CD4-positive, alpha-beta T cell treated with Interferon alpha-2 for 1 hour (primary cell): Measurements from ENCODE around the gene WSB2.

Experiments used
- DNase-seq, 2 donors: peaks; one replicate each; pipeline ENCODE4 v3.0.0-alpha.2; 2020 to 2022

WSB2 gene

DNA sequence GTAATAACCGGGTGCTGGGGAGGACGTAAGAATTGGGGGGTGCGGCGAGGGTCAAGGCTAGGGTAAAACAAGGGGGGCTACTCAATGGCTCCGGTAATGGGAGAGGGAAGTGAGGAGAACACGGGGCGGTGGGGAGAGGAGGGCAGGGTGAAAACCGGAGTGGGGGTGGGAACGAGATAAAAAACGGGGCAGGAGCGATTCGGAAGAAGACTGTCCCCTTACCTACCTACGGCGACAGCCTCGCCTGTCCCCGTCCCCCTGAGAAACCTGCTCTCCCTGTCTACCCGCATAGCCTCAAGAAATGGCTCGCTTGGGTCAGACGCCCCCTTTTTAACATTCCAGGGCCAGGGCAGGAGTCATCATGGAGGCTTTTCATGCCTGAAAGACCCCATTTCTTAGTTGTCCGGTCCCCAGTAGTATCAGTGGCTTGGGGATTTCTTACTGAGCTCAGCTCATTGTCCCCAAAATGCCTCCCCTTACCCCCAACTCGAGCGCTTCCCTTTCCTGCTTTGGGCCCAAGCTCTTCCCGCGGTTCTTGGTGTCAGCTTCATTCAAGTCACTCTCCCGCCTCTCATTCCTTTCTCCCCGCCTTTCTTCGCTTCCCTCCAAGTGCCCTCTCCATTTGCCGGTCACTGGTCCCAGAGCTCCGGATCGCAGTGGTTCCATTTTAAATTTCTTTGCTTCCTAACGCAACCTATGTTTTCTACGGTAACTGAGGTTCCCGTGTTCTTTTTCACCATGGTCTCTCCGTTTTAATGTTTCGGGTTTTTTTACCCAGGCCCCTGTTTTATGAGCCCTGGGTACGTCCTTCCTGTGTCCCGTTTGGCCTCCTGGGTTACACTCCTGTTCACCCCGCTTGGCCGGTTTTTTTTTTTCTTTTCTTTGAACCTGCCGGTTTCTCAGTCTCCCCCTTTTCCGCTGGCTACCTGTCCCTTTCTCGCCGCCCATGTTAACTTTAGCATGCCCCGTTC, 1.2 kb upstream of the WSB2 start:
- peak in 1 of 2 donors; percentile 28 for DNase-seq

DNA sequence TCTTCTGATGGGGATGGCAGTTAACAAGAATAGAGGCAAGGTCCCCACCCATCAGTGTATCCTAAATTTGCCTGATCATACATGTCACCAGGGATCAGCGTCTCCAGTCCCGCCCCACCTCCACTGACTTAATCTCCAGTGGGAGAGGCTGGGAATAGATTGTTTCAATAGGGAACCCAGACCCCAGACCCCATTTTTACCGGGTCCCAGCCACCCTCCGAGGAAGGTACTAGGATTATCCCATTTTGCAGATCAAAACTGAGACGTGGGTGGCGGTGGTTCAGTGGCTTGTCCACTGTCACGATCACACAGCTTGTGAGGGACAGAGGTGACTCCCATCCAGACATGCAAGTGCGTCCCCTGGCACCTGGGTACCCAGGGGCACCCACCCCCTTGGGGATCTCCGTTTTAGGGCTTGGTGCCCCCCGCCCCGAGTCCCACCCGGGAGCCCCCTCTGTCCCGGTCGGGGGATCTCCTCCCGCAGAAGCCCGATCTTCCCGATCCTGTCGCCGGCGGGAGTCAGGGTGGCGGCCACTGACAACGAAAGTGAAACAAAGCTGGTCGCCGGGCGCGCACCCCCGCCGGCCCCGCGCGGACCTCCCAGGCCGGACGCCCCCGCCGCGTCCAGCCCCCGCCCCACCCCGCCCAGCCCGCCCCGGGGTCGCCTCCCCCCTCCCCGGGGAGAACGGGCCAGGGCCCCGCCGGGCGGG, 523 bp downstream of the WSB2 start:
- peak in 1 of 2 donors; percentile 54 for DNase-seq

DNA sequence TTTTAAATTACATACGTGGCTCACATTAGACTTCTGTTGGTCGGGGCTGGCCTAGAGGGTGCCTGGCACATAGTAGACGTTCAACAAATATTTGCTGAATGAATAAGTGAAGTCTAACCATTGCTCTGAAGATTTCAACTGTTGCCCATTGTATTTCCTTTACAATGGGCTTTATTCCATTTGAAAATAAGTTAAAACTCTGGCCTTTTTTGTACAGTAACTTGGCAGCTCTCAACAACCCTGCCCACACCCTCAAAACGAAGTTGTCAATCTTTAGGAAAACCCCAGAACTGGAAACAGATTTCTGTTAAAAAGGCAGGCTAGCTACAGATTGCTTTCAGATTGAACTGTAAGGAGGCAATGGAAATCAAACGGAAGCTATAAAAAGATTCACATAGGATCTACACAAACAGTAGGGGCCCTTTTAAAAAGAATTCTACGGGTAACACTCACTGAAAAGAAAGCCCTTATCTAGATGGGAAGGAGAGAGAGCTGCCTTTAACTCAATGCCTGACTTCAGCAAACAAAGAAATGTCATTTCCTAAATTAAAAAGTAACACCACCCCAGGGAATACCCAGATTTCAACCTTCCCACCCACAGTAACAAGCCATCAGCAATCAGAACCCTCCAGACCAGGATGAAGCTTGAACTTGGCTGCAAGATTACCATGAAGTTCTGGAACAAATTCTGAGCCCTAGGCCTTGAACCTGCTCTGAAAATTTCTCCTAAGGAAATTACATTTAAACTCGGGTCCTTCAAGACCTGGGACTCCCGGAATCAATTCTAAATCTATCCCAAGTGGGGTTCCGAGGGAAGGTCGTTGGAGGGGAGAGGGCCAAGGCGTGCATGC, 1.4 kb downstream of the WSB2 start:
- peak in 1 of 2 donors; percentile 44 for DNase-seq

- peak in 1 of 2 donors; percentile 41 for DNase-seq
Observed at GRCh38 chr12:118058881-118059280, 2.1 kb downstream of the WSB2 start.

DNA sequence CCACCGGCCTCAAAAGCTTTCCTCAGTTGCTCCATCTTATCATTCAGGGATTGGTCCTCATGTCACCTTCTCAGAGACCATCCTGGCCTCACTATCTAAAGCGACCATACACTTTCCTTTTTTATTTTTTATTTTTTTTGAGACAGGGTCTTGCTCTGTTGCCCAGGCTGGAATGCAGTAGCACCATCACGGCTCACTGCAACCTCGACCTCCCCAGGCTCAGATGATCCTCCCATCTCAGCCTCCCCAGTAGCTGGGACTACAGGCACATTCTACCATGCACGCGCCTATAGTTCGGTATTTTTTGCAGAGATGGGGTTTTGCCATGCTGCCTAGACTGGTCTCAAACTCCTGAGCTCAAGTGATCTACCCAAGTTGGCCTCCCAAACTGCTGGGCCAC, 2.8 kb downstream of the WSB2 start:
- no peak for DNase-seq

GRCh38 chr12:118055865-118056773, 4.9 kb downstream of the WSB2 start:
- DNase-seq: no peak

DNA sequence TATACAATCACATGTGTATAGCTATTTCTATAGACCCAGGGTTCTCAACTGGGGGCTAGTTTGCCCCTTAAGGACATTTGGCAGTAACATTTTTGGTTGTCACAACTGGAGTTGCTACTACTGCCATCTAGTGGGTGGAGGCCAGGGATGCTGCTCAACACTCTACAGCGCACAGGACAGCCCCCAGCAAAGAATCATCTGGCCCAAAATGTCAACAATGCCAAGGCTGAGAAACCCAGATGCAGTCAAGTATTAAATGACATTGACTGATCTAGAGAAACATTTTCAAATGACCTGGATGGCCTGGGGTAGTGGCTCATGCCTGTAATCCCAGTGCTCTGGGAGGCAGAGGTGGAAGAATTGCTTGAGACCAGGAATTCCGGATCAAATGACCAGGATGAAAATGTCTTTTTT, 5.8 kb downstream of the WSB2 start:
- peak; percentile 70 to 84 for DNase-seq

- peak in 1 of 2 donors; percentile 56 for DNase-seq
Observed at GRCh38 chr12:118053071-118053985, 7.7 kb downstream of the WSB2 start.

- no peak for DNase-seq
Observed at GRCh38 chr12:118052324-118053070, 8.5 kb downstream of the WSB2 start.

- no peak for DNase-seq
Observed at GRCh38 chr12:118050972-118051910, 9.7 kb downstream of the WSB2 start.

GRCh38 chr12:118046430-118046829, 14.5 kb downstream of the WSB2 start:
- no peak for DNase-seq

- DNase-seq: no peak
Observed at GRCh38 chr12:118044577-118044976, 16.4 kb downstream of the WSB2 start.

DNA sequence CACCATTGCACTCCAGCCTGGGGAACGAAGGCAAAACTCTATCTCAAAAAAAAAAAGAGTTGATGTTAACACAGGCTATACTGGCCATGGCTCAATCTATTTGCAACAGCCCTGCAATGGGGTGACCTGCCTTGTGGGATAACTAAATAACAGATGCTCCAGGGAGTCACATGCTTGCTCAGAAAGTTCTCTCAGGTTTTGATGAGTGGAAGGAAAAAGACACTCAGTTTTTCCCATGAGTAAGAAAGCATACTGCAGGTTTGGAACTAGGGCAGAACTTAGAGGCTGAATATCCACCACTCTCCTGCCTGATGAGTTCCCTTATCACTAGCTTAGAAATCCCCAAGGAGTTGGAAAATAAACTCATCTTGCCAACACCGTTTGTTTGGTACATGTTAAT, 16.9 kb downstream of the WSB2 start:
- DNase-seq: no peak

GRCh38 chr12:118042091-118042490, 18.9 kb downstream of the WSB2 start:
- DNase-seq: no peak

DNA sequence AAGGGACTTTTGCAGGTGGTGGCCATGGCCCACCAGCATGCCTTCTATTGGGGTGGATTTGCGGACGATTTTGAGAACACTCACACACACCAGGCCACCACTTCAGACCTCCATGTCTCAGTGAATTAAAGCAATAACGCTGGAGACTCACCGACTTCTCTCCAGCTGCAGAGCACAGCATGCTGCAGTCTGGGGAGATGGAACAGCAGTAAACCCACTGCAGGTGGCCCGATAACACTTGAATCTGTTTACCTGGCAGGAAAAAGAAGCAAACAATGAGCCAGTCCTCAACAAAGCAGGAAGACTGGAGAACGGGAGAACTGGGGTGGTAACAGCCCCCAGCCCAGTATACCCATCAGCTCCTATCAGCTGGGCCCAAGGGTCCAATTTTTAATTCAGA, 22.8 kb downstream of the WSB2 start:
- no peak for DNase-seq

- no peak for DNase-seq
Observed at GRCh38 chr12:118036672-118037411, 24.1 kb downstream of the WSB2 start.

- DNase-seq: no peak
Observed at GRCh38 chr12:118035190-118036041, 25.6 kb downstream of the WSB2 start.
